HG02571 (cell line): Measurements from ENCODE around the gene ACTMAP.

Source experiments
- ATAC-seq: cut with Tn5 transposase; IDR thresholded peaks from one replicate; pipeline ENCODE4 v1.9.1; 2021; ENCODE audit warnings: mild to moderate bottlenecking, moderate library complexity; ENCODE audit not compliant: unreplicated experiment

Gene ACTMAP

DNA sequence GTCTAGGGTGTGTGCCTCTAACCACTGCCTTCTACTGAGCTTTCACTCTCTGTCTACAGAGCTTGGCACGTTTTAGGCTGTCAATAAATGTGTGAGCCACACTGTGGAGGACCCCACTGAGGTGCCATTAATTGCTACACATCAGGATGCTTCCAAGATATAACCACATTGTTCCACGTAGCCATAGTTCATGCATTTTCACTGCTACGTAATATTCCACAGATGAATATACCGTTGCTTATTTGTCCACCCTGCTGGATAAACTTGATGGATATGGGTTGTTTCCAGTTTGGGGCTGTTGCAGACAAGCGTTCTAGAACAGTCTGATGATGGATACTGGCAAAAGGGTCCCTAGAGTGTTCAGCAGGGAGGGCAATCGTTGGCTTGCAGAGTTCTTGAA is 48.5 kb downstream of the ACTMAP start:
- no peak for ATAC-seq

DNA sequence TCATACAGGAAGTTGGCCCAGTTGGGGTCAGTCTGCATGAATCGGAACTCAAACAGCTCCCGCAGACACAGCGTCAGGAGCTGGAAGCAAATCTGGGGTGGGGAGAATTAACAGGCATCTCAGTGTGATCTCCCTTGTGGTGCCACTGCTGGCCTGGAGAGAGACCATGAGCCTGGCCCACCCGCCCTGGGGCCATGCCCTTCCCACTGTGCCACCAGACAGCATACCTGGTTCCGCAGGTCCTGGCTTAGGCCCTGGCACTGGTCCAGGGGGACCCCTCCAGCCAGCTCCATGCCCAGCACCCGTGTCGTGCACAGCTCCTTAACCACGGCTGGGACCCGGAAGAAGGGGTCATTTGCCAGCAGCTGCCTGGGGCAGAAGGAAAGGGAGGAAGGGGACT is 50.2 kb downstream of the ACTMAP start:
- ATAC-seq: no peak

DNA sequence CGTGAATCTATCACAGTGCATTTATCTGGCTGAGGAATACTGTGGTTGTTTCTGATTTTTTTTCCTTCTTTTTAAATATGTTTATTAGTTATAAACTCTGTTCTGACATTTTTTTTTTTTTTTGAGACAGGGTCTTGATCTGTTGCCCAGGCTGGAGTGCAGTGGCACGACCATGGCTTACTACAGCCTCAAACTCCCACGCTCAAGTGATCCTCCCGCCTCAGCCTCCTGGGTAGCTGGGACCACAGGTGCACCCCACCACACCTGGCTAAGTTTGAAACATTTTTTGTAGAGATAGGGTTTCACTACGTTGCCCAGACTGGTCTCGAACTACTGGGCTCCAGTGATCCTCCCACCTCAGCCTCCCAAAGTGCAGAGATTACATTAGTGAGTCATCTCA is 53.3 kb downstream of the ACTMAP start:
- ATAC-seq: no peak

DNA sequence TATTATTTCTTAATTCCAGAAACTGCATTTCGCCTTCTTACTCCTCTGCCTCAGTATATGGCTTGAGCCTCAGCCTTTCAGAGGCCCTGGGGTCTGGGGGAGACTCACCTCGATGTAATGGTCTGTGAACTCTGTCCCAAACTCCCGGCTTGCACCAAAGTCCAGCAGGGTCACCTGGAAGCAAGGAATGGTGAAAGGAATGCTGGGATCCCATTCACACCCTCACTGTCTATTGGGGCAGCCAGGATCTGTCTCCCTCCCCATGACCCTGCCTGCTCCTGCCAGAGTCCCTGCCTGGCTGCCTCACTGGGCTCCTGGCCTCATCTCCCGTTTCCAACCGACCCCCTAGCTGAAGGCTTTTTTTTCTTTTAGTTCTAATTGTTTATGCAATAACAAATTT is 54.4 kb downstream of the ACTMAP start:
- no peak for ATAC-seq

DNA sequence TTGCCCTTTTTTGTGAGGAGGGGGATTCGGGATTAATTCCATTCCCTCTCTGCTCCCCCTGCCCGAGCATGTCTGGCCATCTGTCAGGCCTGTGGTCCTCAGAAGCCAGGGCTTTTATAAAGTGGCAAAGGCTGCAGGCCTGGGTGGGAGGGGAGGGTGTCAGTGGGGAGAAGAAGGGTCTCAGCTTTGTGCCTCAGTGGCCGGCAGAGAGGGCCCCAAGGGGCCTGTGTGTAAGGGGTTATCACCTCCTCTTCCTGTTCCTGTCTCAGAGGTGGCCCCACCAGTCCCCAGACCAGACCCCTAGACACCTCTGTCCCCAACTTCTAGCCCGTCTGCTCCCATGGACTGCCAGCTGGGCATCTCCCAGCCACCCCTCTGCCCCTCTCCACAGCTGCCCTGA is 56.4 kb downstream of the ACTMAP start:
- no peak for ATAC-seq

DNA sequence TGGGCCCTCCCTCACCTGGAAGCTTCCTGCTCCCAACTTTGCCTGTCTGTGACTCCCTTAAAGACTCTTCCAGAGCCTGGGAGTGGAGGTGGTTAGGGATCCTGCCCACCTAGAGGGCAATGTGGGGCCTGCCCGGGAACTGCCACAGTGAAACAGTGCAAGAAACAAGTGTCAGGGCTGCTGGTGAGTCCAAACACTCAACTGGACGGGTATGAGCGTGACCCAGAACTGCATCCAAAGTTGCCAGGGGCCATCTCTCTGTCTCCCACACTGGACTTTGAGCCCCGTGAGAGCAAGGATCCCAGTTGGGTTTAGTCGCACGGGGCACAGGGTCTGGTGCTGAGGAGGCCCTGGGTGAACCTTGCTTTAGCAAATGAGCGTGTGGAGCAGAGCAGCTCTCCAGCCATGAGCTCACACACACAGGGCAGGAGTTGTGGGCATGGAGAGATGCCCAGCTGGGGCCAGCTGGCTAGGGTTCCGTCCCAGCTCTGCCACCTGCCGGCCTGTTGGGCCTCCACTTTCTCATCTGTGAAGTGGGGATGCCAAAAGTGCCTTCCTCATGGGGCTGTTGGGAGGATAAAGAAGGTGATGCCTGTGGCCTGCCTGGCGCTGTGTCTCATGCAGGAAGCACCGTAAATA is 57.0 kb downstream of the ACTMAP start:
- ATAC-seq: no peak

DNA sequence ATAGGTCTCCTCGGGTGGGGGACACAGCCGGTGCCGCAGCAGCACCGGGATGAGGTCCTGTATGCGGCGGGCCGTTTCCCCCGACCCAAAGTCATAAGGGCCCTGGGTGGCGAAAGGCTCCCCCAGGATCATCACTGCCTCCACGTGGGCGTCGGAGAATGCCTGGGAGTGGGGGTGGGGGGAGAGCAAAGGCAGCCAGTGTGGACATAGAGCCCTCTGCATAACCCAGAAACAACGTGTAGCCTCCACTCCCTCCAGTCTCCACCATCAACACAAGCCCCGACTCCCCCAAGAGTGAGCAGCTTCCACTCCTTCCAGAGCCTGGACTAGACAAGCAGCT is 58.1 kb downstream of the ACTMAP start:
- no peak for ATAC-seq

DNA sequence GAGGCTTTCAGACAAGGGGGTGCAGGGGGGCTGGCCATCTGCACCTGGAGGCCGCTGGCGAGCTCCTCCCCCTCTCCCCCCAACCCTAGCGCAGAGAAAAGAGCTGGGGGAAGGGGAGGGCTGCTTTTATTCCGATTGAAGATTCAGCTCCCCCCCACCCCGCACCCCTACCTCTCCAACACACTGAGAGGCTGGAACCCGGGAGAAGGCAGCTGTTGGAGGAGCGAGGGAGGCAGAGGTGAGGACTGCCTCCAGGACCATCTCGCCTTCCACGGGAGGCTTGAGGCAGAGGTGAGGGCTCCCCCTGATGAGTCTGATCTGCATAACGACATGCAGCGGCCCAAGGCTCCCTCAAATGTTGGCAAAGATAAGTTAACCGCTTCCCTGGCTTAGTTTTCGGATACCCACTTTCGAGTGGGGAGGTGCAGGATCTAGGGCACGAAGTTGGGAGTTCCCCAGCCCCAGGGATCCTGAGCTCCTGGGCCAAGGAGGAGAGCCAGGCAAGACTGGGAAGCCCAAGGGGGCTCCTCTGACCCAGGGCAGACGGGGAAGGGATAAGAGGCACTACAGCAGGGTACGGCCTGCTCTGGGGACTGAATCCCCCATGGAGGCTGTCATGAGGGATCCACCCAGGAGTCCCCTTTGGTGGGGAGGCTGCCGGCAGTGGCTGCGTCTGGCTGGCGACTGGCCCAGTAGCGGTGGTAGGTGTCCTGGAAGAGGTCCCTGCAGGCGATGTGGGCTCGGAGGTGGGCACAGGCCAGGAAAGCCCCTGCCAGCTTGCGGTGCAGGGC is 58.7 kb downstream of the ACTMAP start:
- ATAC-seq: no peak
